ENCODE measurements around the gene CRTAC1.

The CRTAC1 gene

DNA sequence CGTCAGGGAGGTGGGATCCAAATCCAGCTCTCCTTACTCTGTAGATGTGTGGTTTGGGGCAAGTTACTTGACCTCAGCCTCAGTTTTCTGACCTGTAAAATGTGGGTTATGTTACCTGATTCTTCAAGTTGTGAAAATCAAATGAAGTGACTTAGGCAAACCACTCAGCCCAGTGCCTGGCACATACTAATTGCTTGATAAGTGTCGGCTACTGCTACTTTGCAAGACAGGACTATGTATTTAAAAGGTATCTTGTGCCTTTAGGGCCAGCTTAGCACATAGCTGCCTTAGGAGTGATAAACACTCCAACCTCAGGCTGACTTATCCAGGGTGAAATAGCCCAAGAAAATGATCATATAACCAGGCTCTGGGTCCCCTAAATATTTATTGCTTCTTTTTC is 137.9 kb downstream of the CRTAC1 start:
- DNase-seq: no peak

GRCh38 chr10:97891497-97892167 is 138.8 kb downstream of the CRTAC1 start:
- no peak for DNase-seq

- peak; percentile 10 for DNase-seq
Observed at GRCh38 chr10:97889461-97890265, 140.8 kb downstream of the CRTAC1 start.

- peak; percentile 69 for DNase-seq
Observed at GRCh38 chr10:97888641-97889262, 141.7 kb downstream of the CRTAC1 start.

DNA sequence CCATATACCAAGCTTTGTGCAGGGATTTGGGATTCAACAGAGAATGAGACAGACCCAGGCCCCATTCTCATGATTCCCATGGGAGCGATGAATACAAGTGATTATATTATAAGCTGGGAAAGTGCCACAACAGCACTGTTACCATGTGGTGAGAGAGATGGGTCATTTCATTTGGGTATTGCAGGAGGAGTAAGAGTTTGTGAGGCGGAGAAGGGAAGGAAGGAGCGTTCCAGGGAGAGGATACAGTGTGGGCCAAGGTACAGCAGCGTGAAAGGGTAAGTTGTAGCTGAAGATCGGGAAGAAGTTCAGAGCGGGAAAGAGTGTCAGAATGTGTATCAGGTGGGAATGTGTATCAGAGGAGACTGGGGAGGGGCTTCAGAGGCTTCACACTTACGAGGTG is 142.3 kb downstream of the CRTAC1 start:
- no peak for DNase-seq

GRCh38 chr10:97887399-97887798 is 143.0 kb downstream of the CRTAC1 start:
- DNase-seq: no peak

- DNase-seq: no peak
Observed at GRCh38 chr10:97886286-97886685, 144.1 kb downstream of the CRTAC1 start.

GRCh38 chr10:97883092-97883485 is 147.3 kb downstream of the CRTAC1 start:
- DNase-seq: no peak

DNA sequence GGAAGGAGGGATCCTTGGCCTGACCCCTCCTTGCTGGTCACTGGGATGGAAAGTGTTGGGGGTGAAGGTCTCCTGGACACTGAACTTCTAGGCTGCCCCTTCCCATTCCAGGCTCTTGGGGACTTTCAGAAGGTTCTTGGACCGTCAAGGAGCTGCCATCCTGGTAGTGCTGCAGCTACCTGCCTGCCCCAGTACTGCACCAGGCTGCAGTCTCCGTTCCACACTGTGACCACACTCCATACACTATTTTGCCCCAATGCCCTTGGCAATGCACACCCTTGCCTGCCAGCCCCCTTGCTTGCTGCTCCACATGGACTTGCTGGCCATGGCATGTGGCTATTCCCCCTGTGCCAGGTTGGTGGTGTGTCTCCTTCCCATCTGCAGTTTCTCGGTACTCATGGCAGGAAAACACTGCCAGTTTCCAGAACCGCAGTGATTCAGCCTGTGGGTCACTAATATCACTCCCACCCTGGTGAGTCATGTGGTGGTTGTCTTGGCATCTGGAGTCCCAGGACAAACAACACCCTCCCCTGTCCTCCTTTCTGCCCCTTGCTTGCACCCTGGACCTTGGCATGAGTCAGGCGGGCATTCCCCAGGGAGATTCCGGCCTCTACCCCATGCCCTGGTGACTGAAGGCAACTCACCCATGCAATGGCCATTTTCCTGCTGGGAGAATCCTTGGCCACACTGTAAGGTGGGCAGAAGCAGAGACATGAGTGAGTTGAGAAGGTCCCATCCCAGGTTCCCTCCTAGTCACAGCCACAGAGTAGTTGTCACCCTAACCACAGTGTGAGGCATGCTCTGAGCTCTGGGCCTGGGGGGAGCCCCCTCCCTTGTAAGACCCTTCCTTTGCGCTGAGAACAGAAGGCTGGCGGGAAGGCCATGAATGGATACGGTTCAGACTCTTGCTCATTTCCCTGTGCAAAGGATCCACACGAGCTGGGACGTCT is 148.0 kb downstream of the CRTAC1 start:
- DNase-seq: no peak

DNA sequence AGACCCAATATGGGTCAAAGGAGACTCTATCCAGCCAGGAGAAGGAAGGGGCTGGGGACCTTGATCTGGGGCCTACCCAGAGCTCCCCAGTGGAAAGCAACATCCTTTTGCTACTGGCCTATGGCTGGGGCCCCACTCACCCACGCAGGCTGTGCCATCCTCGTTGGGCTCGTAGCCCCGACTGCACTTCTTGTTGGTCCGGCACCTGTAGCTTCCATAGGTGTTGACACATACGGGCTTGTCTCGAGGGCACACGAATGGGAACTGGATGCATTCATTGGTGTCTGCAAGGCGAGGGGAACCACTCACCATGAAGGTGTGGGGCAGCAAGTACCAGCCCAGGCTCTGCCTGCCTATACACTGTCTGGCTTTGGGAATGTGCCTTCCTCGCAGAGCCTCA is 150.3 kb downstream of the CRTAC1 start:
- no peak for DNase-seq

GRCh38 chr10:97879241-97879640 is 151.2 kb downstream of the CRTAC1 start:
- no peak for DNase-seq

- DNase-seq: no peak
Observed at GRCh38 chr10:97876402-97876801, 154.0 kb downstream of the CRTAC1 start.

- DNase-seq: no peak
Observed at GRCh38 chr10:97875391-97875790, 155.0 kb downstream of the CRTAC1 start.

GRCh38 chr10:97874332-97874731 is 156.1 kb downstream of the CRTAC1 start:
- no peak for DNase-seq

GRCh38 chr10:97873569-97873968 is 156.9 kb downstream of the CRTAC1 start:
- DNase-seq: no peak

GRCh38 chr10:97870990-97871389 is 159.4 kb downstream of the CRTAC1 start:
- DNase-seq: no peak

- DNase-seq: peak; percentile 81
Observed at GRCh38 chr10:97869091-97870042, 161.1 kb downstream of the CRTAC1 start.

- no peak for DNase-seq
Observed at GRCh38 chr10:97868134-97868685, 162.2 kb downstream of the CRTAC1 start.

GRCh38 chr10:97867220-97867800 is 163.1 kb downstream of the CRTAC1 start:
- no peak for DNase-seq

DNA sequence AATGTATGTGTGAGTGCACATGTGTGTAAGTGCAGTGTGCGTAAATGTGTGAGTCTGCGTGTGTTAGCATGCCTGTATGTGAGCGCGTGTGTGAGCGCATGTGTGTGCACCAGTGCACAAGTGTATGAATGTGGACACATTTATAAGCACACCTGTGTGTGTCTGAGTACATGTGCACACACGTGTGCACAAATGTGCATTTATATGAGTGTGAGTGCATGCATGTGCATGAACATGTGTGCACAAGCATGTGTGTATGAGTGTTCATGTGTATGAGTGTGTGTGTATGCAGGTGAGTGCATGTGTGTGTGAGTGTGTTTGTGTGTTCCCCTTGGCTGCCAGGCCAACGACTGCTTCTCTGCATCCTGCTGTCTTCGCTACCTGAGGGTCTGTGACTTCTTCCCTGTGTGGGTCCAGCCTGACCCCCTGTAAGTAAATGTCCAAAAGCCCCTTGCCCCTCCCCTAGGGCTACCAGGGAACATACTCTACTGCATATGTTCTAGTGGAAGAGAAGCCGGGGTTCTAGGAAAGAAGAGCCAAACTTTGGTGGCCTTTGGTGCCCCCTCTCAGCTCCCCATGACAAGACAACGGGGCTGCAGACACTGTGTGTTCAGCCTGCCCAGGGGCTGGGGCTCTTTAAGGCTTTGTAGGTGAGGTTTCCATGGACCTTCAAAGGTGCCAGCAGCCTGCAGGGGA is 163.7 kb downstream of the CRTAC1 start:
- no peak for DNase-seq

All from NCI-H2171 treated with DMSO at 0.1 percent for 48 hours (cell line).